ENCODE measurements around the gene ATF7IP.

The ATF7IP gene

GRCh38 chr12:14366209-14367039 lies 942 bp downstream of the ATF7IP start:
- CTCF ChIA-PET = interaction anchor here (0.6 to 2.4 kb wide), 14 partner anchors 8 to 136 kb away, joined by 3 to 14 read pairs (median 5); no protein-coding TSS in a partner anchor
- POLR2A ChIA-PET = interaction anchor here (0.7 to 2.1 kb wide), 13 partner anchors 10 to 513 kb away, joined by 3 to 26 read pairs (median 6); no protein-coding TSS in a partner anchor
- Histone ChIP-seq H3K9me3 (ENCODE audit: control insufficient read depth, insufficient read depth, low read depth, low read length) (no peaks in the 10 kb centered on the region), H3K4me1 (ENCODE audit: control insufficient read depth, insufficient read depth, low read length) (peaks cover 3% of the 10 kb centered on the region; the same call in 1 of the 2 replicates), H3K27ac (ENCODE audit: extremely low read depth, low read depth, low read length) (peak overlapping the region; percentile 96), H3K36me3 (ENCODE audit: control insufficient read depth in 2 of 2, insufficient read depth in 1 of 2, low read length in 2 of 2) (peaks cover 3 to 7% of the 10 kb centered on the region in 2 experiments; a peak in 2 of 3 replicates), H3K4me3 (ENCODE audit: low read depth, low read length) (peak overlapping the region; percentile 74)
- TF ChIP-seq ZNF791 (tag by site-specific recombination; IDR thresholded peaks at IDR 0.05) (no peak), ZNF660 (tag by site-specific recombination; IDR thresholded peaks at IDR 0.05) (0 out of 2 replicates have a peak, but pooled peaks have one; percentile 41), ZBTB20 (tag by site-specific recombination; IDR thresholded peaks at IDR 0.05) (no peak), ZNF362 (tag by site-specific recombination; IDR thresholded peaks at IDR 0.05) (peak; percentile 67), ZNF10 (tag by site-specific recombination; IDR thresholded peaks at IDR 0.05) (0 out of 2 replicates have a peak, but pooled peaks have one; percentile 7), ZNF426 (tag by site-specific recombination; IDR thresholded peaks at IDR 0.05) (no peak)

GRCh38 chr12:14367040-14367661 lies 1.7 kb downstream of the ATF7IP start:
- H3K9me3 ChIP-seq (ENCODE audit: control insufficient read depth, insufficient read depth, low read depth, low read length) = no peaks in the 10 kb centered on the region
- peaks cover 3 to 7% of the 10 kb centered on the region in 2 experiments; a peak in 2 of 3 replicates for H3K36me3 ChIP-seq (ENCODE audit: control insufficient read depth in 2 of 2, insufficient read depth in 1 of 2, low read length in 2 of 2)
- H3K4me1 ChIP-seq (ENCODE audit: control insufficient read depth, insufficient read depth, low read length) = peaks cover 3% of the 10 kb centered on the region; the same call in 1 of the 2 replicates
- H3K27ac ChIP-seq (ENCODE audit: extremely low read depth, low read depth, low read length) = no peak overlapping the region; the same call in 1 of the 2 replicates
- H3K4me3 ChIP-seq (ENCODE audit: low read depth, low read length) = peak overlapping the region; percentile 74
- ChIA-PET POLR2A (no interaction called here), CTCF (interaction anchor here (0.6 to 2.0 kb wide), 3 partner anchors 17 to 129 kb away, joined by 4 to 8 read pairs (median 6); no protein-coding TSS in a partner anchor)
- TF ChIP-seq ZNF274 (IDR thresholded peaks at IDR 0.05; ENCODE audit: low read length) (no peak), ZNF274 (tag by site-specific recombination; IDR thresholded peaks at IDR 0.05; ENCODE audit: borderline replicate concordance) (no peak), ZNF660 (tag by site-specific recombination; IDR thresholded peaks at IDR 0.05) (0 out of 2 replicates have a peak, but pooled peaks have one; percentile 30), PRDM1 (tag by site-specific recombination; IDR thresholded peaks at IDR 0.05) (peak; percentile 67), ZNF626 (tag by site-specific recombination; IDR thresholded peaks at IDR 0.05) (no peak), ZNF19 (tag by site-specific recombination; IDR thresholded peaks at IDR 0.05; ENCODE audit: low read depth) (no peak), PRDM6 (tag by site-specific recombination; IDR thresholded peaks at IDR 0.05) (peak; percentile 38), ZNF555 (tag by site-specific recombination; conservative IDR thresholded peaks at IDR 0.05) (no peak), ZFP37 (tag by site-specific recombination; IDR thresholded peaks at IDR 0.05) (no peak), ATF2 (tag by site-specific recombination; IDR thresholded peaks at IDR 0.05; ENCODE audit: low read depth) (peak; percentile 97), ZNF366 (tag by site-specific recombination; conservative IDR thresholded peaks at IDR 0.05) (peak; percentile 27; the same call in 1 of the 2 replicates)
